GM12872 (cell line): ENCODE results near the gene PACS2.
A peak's percentile ranks its signal among the peaks of the same experiment; 100 is the strongest.

ENCODE experiments used
- TF ChIP-seq, protein P1 (sequence below): IDR thresholded peaks from 3 replicates; pipeline ENCODE4 v1.5.1; 2011; ENCODE audit warnings: low read depth, mild to moderate bottlenecking, low read length, moderate library complexity; ENCODE audit not compliant: insufficient read depth

PACS2 gene

GRCh38 chr14:105350450-105351244 is 36.1 kb downstream of the PACS2 start:
- TF ChIP-seq, protein P1, sequence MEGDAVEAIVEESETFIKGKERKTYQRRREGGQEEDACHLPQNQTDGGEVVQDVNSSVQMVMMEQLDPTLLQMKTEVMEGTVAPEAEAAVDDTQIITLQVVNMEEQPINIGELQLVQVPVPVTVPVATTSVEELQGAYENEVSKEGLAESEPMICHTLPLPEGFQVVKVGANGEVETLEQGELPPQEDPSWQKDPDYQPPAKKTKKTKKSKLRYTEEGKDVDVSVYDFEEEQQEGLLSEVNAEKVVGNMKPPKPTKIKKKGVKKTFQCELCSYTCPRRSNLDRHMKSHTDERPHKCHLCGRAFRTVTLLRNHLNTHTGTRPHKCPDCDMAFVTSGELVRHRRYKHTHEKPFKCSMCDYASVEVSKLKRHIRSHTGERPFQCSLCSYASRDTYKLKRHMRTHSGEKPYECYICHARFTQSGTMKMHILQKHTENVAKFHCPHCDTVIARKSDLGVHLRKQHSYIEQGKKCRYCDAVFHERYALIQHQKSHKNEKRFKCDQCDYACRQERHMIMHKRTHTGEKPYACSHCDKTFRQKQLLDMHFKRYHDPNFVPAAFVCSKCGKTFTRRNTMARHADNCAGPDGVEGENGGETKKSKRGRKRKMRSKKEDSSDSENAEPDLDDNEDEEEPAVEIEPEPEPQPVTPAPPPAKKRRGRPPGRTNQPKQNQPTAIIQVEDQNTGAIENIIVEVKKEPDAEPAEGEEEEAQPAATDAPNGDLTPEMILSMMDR = no peak

GRCh38 chr14:105351410-105351809 is 36.9 kb downstream of the PACS2 start:
- TF ChIP-seq, protein P1 = no peak

GRCh38 chr14:105351920-105352851 is 37.6 kb downstream of the PACS2 start:
- TF ChIP-seq, protein P1 = peak; percentile 89

DNA sequence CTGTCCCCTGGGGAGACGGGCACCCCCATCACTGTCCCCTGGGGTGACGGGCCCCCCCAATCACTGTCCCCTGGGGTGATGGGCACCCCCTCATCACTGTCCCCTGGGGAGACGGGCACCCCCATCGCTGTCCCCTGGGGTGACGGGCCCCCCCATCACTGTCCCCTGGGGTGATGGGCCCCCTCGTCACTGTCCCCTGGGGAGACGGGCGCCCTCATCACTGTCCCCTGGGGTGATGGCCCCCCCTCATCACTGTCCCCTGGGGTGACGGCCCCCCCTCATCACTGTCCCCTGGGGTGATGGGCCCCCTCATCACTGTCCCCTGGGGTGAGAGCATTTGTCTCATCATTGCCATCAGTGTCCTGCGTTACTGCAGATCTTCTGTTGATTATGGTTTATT is 38.6 kb downstream of the PACS2 start:
- TF ChIP-seq, protein P1 = no peak

DNA sequence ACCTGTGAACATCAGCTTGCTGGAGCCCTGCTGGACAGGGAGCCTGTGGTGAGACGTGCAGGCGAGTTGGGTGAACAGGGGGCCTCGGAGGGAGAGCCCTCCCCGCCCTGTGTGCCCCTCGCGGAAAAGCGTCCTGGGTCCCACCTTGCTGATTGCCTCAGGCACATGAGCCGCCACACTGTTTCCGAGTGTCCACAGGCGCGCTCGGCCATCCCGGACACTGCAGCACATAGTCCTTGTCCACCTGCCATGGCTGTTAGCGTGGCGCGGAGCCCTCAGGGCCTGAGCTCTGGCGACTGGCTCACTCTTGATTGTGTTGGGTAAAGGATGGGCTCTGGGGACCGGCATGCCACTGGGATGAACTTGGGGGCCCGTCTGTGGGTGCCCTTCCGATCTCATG is 40.0 kb downstream of the PACS2 start:
- TF ChIP-seq, protein P1 = no peak

GRCh38 chr14:105355049-105355575 is 40.6 kb downstream of the PACS2 start:
- TF ChIP-seq, protein P1 = no peak
